ENCODE measurements around the gene GRID2.

GRCh38 chr4:93700571-93700970 is 1396.8 kb downstream of the GRID2 start:
- no peak for TF ChIP-seq CTCF (IDR thresholded peaks at IDR 0.05)
- TF ChIP-seq ZFX (IDR thresholded peaks at IDR 0.05; ENCODE audit: borderline replicate concordance): no peak
